ENCODE data around the gene CIART.
"Not testable (repeated sequence)": the region's sequence is repeated elsewhere in the genome, so short reads cannot be mapped to it uniquely, and the experiment has no call there.

CIART gene

DNA sequence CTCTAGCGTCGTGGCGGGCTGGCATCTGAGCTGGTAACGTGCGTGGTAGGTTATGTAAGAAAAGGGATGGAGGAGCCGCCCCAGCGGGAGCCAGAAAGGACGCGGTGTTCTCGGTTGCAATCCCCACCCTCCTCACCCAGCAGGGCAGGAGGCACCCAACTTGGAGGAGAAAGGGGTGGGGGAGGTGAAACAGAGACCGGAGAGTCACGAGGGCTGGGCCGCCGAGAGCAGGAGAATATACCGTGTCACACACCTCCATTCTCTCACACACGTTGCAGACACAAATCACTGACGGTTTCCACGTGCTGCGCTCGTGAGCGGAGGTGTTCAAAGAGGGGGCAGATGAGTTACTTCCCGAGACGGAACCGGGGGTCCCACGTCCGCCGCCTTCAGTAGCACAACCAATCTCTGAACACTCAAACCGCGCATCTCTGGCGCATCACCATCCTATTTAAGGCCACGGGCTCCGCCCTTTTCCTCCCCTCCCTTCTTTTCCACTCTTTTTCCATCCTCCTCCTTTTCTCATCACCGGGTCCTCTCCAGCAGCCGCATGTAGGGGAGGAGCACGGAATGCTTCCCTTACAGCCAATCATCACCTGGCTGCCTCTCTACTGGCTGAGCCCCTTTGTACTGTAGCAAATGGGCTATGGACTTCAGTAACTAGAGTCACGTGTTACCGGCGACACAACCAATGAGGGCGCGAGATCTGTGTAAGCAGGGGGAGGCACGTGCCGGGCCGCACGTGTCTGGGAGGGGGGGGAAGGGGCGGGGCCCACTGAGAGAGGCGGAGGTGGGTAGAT is at the start of gene CIART:
TSS of gene CIART (plus strand) at position 797 of the 800 bp plus-strand sequence. CDS start 714 bp downstream, outside the sequence.
- peak; percentile 77 for DNase-seq

- not testable (repeated sequence) for DNase-seq
Measured at GRCh38 chr1:150232921-150233320, 49.4 kb upstream of the CIART start.

GRCh38 chr1:150233359-150234308 is 48.7 kb upstream of the CIART start:
- peak; percentile 66 for DNase-seq

DNA sequence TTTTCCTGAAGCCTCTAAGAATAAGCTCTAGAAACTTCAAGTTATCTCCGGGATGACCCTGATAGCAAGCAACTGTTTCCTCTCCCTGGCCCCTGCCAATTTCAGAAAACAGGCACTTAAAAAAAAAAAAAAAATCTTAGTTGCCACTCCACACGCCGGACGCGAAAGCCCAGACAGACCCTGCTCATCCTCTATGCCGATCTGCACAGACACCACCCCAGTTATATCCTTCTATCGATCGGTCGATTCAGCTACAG is 48.1 kb upstream of the CIART start:
- DNase-seq, result no peak

DNA sequence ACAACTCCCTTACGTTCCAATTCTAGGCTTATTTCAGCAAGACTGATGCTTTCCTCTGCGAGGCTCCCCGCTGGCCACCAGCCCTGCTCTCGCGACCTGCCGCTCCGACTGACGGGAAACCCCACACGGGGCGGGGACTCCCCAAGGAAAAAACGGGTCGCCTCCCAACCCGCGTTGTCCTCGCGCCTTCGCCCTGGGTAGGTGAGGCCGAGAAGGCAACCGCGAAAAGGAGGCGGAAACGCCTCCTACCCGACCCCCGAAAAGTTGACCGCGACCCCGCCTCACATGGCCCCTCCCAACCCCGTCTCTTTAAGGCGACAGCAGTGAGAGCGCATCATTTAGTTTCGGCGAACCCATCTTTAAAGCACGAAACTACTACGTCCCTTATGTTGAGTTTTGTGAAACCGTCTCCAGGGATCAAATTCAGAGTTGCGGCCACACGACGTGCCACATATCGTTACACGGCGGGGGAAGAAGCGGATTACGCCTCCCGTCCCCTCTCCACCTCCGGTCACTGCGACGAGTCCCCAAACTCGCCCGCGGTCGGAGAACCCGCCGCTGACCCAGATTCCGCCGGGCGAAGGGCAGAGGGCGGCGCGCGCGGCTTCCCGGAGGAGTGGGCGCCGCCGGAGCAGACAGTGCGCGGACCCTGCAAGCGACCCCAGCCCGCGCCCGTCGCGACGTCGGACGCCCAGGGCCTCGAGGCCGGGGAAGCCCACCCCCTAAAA is 47.6 kb upstream of the CIART start:
- peak; percentile 80 for DNase-seq

GRCh38 chr1:150235294-150235851 is 47.0 kb upstream of the CIART start:
- peak; percentile 23 for DNase-seq

DNA sequence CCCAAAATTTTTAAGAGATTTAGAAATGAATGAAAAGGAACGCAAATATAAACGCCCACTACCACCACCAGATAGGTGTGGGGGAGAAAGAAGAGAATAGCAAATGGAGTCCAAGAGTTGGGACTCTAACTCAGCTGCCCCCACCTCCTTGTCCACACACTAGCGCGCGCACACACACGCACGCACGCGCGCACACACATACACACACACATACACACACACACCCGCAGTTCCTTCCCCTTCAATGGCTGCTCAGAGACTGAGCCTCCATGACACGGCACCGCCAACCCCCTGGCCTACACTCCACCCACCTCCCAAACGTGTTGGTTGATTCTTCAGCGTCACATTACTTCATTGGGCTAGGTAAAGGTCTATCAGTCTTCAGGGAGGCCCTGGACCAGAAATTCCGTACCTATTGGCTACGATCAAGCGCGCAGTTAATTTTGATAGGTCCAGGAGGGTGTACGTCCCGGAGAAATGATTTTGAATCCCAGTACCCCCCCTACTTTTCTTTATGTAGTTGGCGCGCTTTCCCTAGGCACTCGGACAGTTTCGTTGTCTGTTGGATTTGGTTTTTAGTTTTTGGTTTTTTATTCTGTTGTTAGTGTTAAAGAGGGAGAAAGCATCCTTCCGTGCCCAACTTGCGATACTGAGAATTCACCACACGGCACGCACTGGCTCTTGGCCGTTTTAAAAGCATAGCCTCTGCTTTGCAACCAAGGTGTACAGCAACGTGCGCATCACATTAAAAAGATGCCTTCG is 46.3 kb upstream of the CIART start, which contains the start of gene ANP32E:
TSS of gene ANP32E (minus strand) at position 261 of the 762 bp plus-strand sequence. CDS start 326 bp downstream, outside the sequence.
- DNase-seq, result peak; percentile 88

DNA sequence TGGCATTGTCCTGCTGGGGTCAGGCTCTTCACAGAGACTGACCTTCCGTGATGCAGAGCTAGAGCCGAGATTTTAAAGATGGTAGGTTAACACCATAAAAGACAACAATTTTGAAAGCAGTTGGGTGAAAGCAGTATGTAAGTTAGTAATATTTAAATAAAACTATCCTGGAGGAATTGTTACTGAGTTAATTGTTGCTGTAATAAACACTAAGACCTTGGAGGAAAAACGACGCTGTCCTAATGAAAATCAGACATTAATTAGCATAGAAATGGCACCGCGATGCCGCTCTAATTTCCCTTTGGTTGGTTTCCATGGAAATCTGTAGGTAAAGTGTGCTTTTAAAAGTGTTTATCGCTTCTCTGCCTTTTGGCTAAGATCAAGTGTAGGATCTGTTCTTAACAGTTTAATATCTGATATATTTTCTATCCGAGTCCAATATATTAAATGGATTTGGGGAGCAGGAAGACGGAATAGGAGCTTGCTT is 45.7 kb upstream of the CIART start:
- no peak for DNase-seq

DNA sequence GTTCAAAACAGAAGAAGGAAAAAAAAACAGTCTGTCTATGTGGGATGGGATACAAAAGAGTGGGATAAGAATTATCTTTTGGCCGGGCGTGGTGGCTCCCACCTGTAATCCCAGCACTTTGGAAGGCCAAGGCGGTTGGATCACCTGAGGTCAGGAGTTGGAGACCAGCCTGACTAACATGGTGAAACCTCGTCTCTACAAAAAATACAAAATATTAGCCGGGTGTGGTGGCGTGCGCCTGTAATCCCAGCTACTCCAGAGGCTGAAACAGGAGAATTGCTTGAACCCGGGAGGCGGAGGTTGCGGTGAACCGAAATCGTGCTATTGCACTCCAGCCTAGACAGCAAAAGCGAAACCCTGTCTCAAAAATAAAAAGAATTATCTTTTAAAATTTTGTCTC is 45.2 kb upstream of the CIART start:
- DNase-seq, result not testable (repeated sequence)

- no peak for DNase-seq
Measured at GRCh38 chr1:150237746-150238145, 44.6 kb upstream of the CIART start.

DNA sequence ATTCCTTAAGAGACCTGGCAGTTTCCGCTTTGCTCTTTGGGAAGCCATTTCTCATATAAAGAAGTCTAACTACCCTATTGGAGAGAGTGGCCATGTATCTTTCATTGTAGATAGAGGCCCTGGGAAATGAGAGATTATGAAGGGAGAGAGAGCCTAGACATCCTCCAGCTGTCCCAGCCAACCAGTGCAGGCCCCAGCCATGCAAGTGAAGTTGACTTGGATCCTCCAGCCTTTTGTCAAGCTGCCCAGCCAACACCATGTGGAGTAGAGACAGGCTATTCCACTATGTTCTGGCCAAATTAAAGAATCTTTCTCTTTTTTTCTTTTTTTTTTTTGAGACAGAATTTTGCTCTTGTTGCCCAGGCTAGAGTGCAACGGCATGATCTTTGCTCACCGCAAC is 39.4 kb upstream of the CIART start:
- DNase-seq, result no peak

GRCh38 chr1:150249936-150250335 is 32.4 kb upstream of the CIART start:
- DNase-seq, result no peak

DNA sequence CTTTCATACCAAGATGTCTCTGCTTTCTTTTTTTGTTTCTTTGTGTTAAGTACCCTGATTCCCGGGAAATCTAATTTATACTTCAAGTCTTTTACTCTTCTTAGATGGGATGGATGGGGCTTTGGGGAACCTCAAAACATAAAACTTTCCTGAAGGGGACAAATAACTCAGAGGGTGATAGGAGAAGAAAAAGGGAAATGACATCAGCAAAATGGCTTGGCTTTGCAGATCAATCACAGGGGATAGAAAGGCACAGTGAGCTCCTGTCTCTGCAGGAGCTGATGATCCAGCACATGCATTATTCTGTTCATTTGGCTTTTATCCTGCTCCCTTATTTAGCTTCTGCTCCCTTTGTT is 26.2 kb upstream of the CIART start:
- no peak for DNase-seq

DNA sequence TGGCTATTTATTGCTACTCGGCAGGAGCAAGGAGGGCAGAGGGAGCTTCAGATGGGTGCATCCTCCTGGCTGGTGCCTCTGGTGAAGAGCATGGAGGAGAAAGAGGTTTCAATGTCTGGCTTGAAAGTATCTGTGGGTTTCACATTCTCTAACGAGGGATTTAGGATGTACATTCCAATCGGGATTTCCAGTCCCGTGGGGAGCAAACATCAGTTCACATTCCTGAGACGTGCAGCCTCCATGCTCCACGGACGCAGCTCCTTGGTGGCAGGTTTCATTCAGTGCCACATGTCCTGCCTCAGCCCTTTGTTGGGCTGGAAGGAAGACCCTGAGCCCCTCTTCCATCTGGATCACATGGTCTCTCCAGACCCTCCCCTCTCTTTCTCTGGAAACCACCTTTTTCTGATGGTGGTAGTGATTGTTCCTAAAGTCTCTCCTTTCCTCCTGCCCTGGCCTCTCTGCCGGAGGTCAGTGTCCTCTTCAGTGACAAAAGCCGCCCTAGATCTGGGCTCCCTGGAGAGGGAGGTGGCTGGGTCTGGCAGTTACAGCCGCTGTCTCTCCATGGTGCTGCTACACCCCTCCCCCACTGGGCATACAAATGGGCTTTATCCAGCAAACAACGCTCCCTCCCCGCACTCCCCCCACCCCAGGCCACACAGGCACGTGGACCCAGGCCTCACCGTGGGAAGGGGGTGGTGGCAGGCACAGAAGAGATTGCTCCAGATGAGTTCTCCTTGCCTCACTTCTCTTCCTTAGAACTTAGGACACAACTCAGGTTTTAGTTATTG is 25.6 kb upstream of the CIART start:
- no peak for DNase-seq

- no peak for DNase-seq
Measured at GRCh38 chr1:150257624-150258585, 24.4 kb upstream of the CIART start, which contains the start of gene CA14. TSS of gene CA14 (plus strand) at chr1:150257774. CDS start at chr1:150258129, 355 bp downstream.

DNA sequence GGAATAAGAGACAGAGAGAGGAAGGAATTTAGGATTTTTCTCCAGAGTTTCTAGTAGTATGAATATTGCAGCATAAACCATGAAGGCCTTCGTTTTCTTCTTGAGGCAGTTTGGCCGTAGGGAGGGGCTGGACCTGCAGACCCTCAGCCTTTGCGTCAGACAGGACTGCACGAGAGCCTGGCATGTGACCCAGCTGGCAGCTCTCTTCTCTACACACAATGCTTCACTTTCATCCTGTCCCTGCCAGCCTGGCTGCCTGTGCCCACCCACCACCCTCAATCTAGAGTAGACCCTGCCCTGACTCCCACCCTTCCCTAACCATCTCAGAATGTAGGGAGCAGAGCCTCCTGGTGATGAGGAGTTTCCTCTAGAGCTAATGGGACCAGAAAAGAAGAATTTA is 23.1 kb upstream of the CIART start:
- no peak for DNase-seq

GRCh38 chr1:150259758-150260669 is 22.3 kb upstream of the CIART start:
- no peak for DNase-seq

- DNase-seq, result no peak
Measured at GRCh38 chr1:150261367-150261766, 21.0 kb upstream of the CIART start.

All from activated T-cell treated with anti-CD3 and anti-CD28 coated beads for 4 hours (primary cell).